Heart left ventricle (tissue), 13 donors: ENCODE measurements around the gene POP5.

Source experiments
- POLR2A ChIP-seq, 2 donors: fragments of 450-650 bp; IDR thresholded peaks; one replicate each; pipeline ENCODE4 v1.6.1; 2017; ENCODE audit warnings: antibody characterized with exemption in 2 of 2, mild to moderate bottlenecking in 2 of 2, moderate library complexity in 2 of 2
- TF ChIP-seq, protein P1 (sequence below), 12 donors: fragments of 200-600 bp; sonication (generic) in 4 of 12; IDR thresholded peaks; one replicate each; pipeline versions ENCODE4 v1.5.0 to v1.8.0; 2018 to 2022; ENCODE audit warnings: antibody characterized with exemption in 12 of 12, mild to moderate bottlenecking in 5 of 12
- donor health status: ischemic (EF 13 %, LVEDD 7.1; RV severe dilation, severe dysfunction).
- donor health status: DM: no; HTN: yes; CAD: no.
- donor health status: DM: no; HTN: no; CAD: no.
- donor health status: ischemic (EF 25% LVEDD 6.9; RV normal size, moderate dysfunction).
- donor health status: ischemic (EF 25% LVEDD 5.7; RV mildly dilated, moderate dysfunction).
- donor health status: ischemic (EF 35%, LVEDD 5.7; RV mildly dilated, moderate dysfunction).
- donor health status: nonischemic (EF 11% LVEDD 7.7; RV severe dilation, severe dysfunction).
- donor health status: DM: yes; HTN: yes; CAD: no.
- donor health status: PGD.
- donor health status: ischemic (EF 29% LVEDD 5.4; RV normal size, mild dysfunction).
- donor health status: nonischemic (EF 23%, LVEDD 6.1; RV moderate dilation, normal function).

GRCh38 chr12:120583478-120584030 is 2.4 kb upstream of the POP5 start:
- TF ChIP-seq, protein P1, sequence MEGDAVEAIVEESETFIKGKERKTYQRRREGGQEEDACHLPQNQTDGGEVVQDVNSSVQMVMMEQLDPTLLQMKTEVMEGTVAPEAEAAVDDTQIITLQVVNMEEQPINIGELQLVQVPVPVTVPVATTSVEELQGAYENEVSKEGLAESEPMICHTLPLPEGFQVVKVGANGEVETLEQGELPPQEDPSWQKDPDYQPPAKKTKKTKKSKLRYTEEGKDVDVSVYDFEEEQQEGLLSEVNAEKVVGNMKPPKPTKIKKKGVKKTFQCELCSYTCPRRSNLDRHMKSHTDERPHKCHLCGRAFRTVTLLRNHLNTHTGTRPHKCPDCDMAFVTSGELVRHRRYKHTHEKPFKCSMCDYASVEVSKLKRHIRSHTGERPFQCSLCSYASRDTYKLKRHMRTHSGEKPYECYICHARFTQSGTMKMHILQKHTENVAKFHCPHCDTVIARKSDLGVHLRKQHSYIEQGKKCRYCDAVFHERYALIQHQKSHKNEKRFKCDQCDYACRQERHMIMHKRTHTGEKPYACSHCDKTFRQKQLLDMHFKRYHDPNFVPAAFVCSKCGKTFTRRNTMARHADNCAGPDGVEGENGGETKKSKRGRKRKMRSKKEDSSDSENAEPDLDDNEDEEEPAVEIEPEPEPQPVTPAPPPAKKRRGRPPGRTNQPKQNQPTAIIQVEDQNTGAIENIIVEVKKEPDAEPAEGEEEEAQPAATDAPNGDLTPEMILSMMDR (IDR thresholded peaks at IDR 0.05), result peak; percentile 83 to 97 (median 91)
- TF ChIP-seq POLR2A (IDR thresholded peaks at IDR 0.05), result no peak
